Daoy (cell line): ENCODE results near the gene LRP1. TPM values are rescaled to one million over a fixed set of nuclear protein-coding genes. Genes with fewer than 3 reads are reported as not detected.

ENCODE experiments used
- DNase-seq: peaks from one replicate; pipeline ENCODE4 v3.0.0-alpha.2; 2015; ENCODE audit warnings: low read depth
- total RNA-seq: library from RNA; depleted of rRNA; stranded (reverse); fragments of >200 nt; shearing (Covaris generic); gene quantifications from 2 replicates; pipeline ENCODE4 v1.2.3, GENCODE V29; 2014

LRP1 gene
- total RNA-seq, 1 experiment from 2014 or later, result 2.8 TPM

GRCh38 chr12:57094208-57095160 is 33.8 kb upstream of the LRP1 start:
- DNase-seq, result no peak

GRCh38 chr12:57095440-57095839 is 32.8 kb upstream of the LRP1 start:
- DNase-seq, result no peak

- no peak for DNase-seq
Measured at GRCh38 chr12:57096099-57096572, 32.1 kb upstream of the LRP1 start.

GRCh38 chr12:57096748-57097553 is 31.3 kb upstream of the LRP1 start:
- no peak for DNase-seq

GRCh38 chr12:57097554-57097835 is 30.8 kb upstream of the LRP1 start:
- no peak for DNase-seq

GRCh38 chr12:57098546-57098945 is 29.7 kb upstream of the LRP1 start:
- DNase-seq, result no peak

- no peak for DNase-seq
Measured at GRCh38 chr12:57099047-57099714, 29.1 kb upstream of the LRP1 start.

GRCh38 chr12:57099766-57100165 is 28.5 kb upstream of the LRP1 start:
- DNase-seq, result no peak

GRCh38 chr12:57101892-57102695 is 26.2 kb upstream of the LRP1 start:
- DNase-seq, result no peak

- no peak for DNase-seq
Measured at GRCh38 chr12:57103856-57104255, 24.4 kb upstream of the LRP1 start.

- DNase-seq, result no peak
Measured at GRCh38 chr12:57104292-57104910, 23.9 kb upstream of the LRP1 start.

- no peak for DNase-seq
Measured at GRCh38 chr12:57105011-57105753, 23.1 kb upstream of the LRP1 start.

GRCh38 chr12:57106021-57106708 is 22.1 kb upstream of the LRP1 start:
- no peak for DNase-seq

- DNase-seq, result no peak
Measured at GRCh38 chr12:57107456-57108155, 20.7 kb upstream of the LRP1 start.

- no peak for DNase-seq
Measured at GRCh38 chr12:57109207-57110103, 18.8 kb upstream of the LRP1 start.

- DNase-seq, result peak; percentile 68
Measured at GRCh38 chr12:57110104-57111030, 17.9 kb upstream of the LRP1 start.
